T47D (cell line): ENCODE measurements around the gene PLOD1.

ENCODE experiments used
- DNase-seq, 2 experiments: peaks; one replicate each; pipeline versions ENCODE4 v3.0.0 to v3.0.0-alpha.2; 2011 to 2012; ENCODE audit warnings: low read depth in 1 of 2, low spot score in 1 of 2
- JUND ChIP-seq: IDR thresholded peaks from 2 replicates; pipeline ENCODE4 v1.6.1; 2012; ENCODE audit warnings: low read depth
- in situ Hi-C: cut with HindIII; loops from 2 replicates; pipeline ENCODE4 v1.10.0; 2016; ENCODE audit warnings: low sequenced_read_pairs, low pct_unique_long_range_greater_than_20kb

The PLOD1 gene

GRCh38 chr1:12012560-12013316 is 78.2 kb downstream of the PLOD1 start:
- no peak for DNase-seq
- no peak for TF ChIP-seq JUND
- in situ Hi-C loops = no loop called here

- in situ Hi-C loops = no loop called here
- no peak for TF ChIP-seq JUND
- no peak for DNase-seq
These were observed 79.8 kb downstream of the PLOD1 start for GRCh38 chr1:12014141-12014991.

DNA sequence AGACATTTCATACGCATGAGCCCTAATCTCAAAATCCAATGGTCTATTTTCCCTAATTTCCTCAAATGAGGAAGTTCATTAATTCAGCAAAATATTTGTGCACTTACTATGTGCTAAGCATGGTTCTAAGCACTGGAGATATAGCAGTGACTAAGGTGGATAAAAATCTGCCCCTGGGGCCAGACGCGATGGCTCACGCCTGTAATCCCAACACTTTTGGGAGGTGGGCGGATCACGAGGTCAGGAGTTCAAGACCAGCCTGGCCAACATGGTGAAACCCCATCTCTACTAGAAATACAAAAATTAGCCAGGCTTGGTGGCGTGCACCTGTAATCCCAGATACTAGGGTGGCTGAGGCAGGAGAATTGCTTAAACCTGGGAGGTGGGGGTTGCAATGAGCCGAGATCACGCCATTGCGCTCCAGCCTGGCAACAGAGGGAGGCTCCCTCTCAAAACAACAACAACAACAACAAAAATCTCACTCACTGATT is 80.5 kb downstream of the PLOD1 start:
- no peak for TF ChIP-seq JUND
- in situ Hi-C loops = no loop called here
- no peak for DNase-seq

- in situ Hi-C loops = no loop called here
- no peak for DNase-seq
- TF ChIP-seq JUND = no peak
These were observed 81.0 kb downstream of the PLOD1 start for GRCh38 chr1:12015499-12015898.

DNA sequence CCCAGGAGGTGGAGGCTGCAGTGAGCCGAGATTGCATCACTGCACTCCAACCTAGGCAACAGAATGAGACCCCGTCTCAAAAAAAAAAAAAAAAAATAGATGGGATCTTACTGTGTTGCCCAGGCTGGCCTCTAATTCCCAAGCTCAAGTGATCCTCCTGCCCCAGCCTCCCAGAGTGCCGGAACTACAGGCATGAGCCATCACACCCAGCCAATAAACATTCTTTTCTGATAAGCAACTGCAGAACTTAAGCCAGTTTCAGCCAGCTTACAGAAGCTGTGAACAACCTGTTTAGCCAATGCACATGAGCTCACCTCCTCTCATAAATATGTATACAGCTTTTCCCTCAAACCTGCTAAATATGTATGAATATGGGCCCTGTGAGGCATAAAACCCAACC is 81.7 kb downstream of the PLOD1 start:
- in situ Hi-C loops = no loop called here
- no peak for TF ChIP-seq JUND
- DNase-seq = no peak

- in situ Hi-C loops = no loop called here
- DNase-seq = no peak
These were observed 85.5 kb downstream of the PLOD1 start for GRCh38 chr1:12019858-12020509.

DNA sequence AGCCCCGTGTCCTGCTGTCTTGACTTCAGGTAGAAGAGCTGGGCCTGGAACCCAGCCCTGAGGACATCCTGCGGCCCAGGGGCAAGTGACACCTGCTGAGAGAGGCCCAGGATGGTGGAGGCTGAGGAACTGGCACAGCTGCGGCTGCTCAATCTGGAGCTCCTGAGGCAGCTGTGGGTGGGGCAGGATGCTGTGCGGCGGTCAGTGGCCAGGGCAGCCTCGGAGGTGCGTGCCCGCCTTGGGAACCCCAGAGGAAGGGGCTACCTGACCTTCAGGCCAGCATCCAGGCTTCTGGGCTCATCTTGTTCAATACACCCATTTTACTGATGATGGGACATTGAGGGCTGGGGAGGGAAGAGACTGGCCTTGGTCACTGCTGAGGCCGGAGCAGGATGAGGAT is 87.1 kb downstream of the PLOD1 start:
- in situ Hi-C loops = no loop called here
- no peak for DNase-seq
- TF ChIP-seq JUND = no peak

More at GRCh38 chr1:12019858-12020509, 85.5 kb downstream of the PLOD1 start:
- no peak for TF ChIP-seq JUND

DNA sequence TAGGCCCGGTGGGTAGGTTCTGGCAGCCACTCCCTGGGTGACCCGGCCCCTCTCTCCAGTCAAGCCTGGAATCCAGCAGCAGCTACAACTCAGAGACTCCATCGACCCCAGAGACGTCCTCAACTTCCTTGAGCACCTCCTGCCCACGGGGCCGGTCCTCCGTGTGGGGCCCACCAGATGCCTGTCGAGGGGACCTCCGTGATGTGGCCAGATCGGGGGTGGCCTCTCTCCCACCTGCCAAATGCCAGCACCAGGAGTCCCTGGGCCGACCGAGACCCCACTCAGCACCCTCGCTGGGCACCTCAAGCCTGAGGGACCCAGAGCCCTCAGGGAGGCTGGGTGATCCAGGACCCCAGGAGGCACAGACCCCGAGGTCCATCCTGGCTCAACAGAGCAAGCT is 87.5 kb downstream of the PLOD1 start:
- no peak for TF ChIP-seq JUND
- in situ Hi-C loops = no loop called here
- DNase-seq = no peak
